Thyroid gland (tissue), 4 donors: ENCODE measurements around the gene ACKR4. TPM values are rescaled to one million over a fixed set of nuclear protein-coding genes. Genes with fewer than 3 reads are reported as not detected.

Experiments
- DNase-seq, 2 donors: peaks; one replicate each; pipeline ENCODE4 v3.0.0-alpha.2; 2019
- H3K27ac ChIP-seq, 3 donors: fragments of 200-600 bp; sonication (generic); 1 replicate in 2 of 3; 2 replicates in 1 of 3; pipeline ENCODE4 v1.5.1; 2016 to 2019; ENCODE audit warnings: mild to moderate bottlenecking in 1 of 3, moderate library complexity in 1 of 3
- H3K27me3 ChIP-seq: fragments of 200-600 bp; sonication (generic); one replicate; pipeline ENCODE4 v1.5.1; 2019
- H3K36me3 ChIP-seq, 2 donors: fragments of 200-600 bp; sonication (generic); one replicate each; pipeline ENCODE4 v1.5.1; 2016 to 2019
- H3K4me1 ChIP-seq, 2 donors: fragments of 200-600 bp; sonication (generic); one replicate each; pipeline ENCODE4 v1.5.1; 2017 to 2019
- H3K4me3 ChIP-seq, 3 donors: fragments of 200-600 bp; sonication (generic); replicated peaks in 1 of 3; 1 replicate in 2 of 3; 2 replicates in 1 of 3; pipeline ENCODE4 v1.5.1; 2016; ENCODE audit warnings: mild to moderate bottlenecking in 1 of 3
- H3K9me3 ChIP-seq: fragments of 200-600 bp; sonication (generic); one replicate; pipeline ENCODE4 v1.5.1; 2017
- CTCF ChIP-seq, 6 experiments: fragments of 200-600 bp in 3 of 6; fragments of 450-650 bp in 3 of 6; sonication (generic) in 3 of 6; IDR thresholded peaks; one replicate each; pipeline ENCODE4 v1.5.1; 2016 to 2019; ENCODE audit warnings: antibody characterized with exemption in 6 of 6, mild to moderate bottlenecking in 2 of 6, inconsistent platforms in 1 of 6, moderate library complexity in 1 of 6
- POLR2A ChIP-seq, 2 donors: fragments of 450-650 bp; IDR thresholded peaks; one replicate each; pipeline ENCODE4 v1.6.1; 2017; ENCODE audit warnings: antibody characterized with exemption in 2 of 2, mild to moderate bottlenecking in 2 of 2, moderate library complexity in 1 of 2
- WGBS, 2 donors: methylation state at CpG; one replicate each; pipeline ENCODE4 v1.1.5; 2017; 5-methylcytosine and 5-hydroxymethylcytosine counted together
- intact Hi-C: fragments of 100-400 bp; cut with DNase I; formaldehyde crosslinking; loops from one replicate; pipeline ENCODE4 v1.15.1; 2023
- total RNA-seq, 4 donors: library from RNA; depleted of rRNA; stranded (reverse); fragments of >200 nt; gene quantifications; one replicate each; pipeline ENCODE4 v1.2.3, GENCODE V29; 2016

The ACKR4 gene
- total RNA-seq, 4 donors from 2014 or later = 1.8 to 4.6 (median 2.1) TPM; not detected in 1

GRCh38 chr3:132641837-132642538 lies 44.9 kb downstream of the ACKR4 start:
- no peaks in the 10 kb centered on the region for H3K4me1 ChIP-seq
- intact Hi-C loops = loop anchor here (5.0 kb wide), 1 partner anchor 105 kb away; no protein-coding TSS in a partner anchor
- TF ChIP-seq POLR2A (IDR thresholded peaks at IDR 0.05) (no peak), CTCF (IDR thresholded peaks at IDR 0.05) (peak; percentile 41 to 81 (median 79))
- H3K36me3 ChIP-seq = peaks cover 5 to 9% of the 10 kb centered on the region in 2 donors
- no peak for DNase-seq
- no peak overlapping the region for H3K27ac ChIP-seq
- H3K27me3 ChIP-seq = no peaks in the 10 kb centered on the region
- no peak overlapping the region for H3K4me3 ChIP-seq
- 63 to 78% methylated on average over 5 of the region's 5 CpGs for WGBS, 2 donors
- H3K9me3 ChIP-seq = no peaks in the 10 kb centered on the region

- Histone ChIP-seq H3K36me3 (peaks cover 5 to 9% of the 10 kb centered on the region in 2 donors), H3K4me1 (no peaks in the 10 kb centered on the region), H3K4me3 (no peak overlapping the region), H3K27ac (no peak overlapping the region), H3K9me3 (no peaks in the 10 kb centered on the region), H3K27me3 (no peaks in the 10 kb centered on the region)
- TF ChIP-seq CTCF (IDR thresholded peaks at IDR 0.05) = peak in 1 of 6 experiments; percentile 3
- no peak for TF ChIP-seq POLR2A (IDR thresholded peaks at IDR 0.05)
- DNase-seq = no peak
- intact Hi-C loops = loop anchor here (5.0 kb wide), 1 partner anchor 105 kb away; no protein-coding TSS in a partner anchor
- 68 to 71% methylated on average over 2 of the region's 2 CpGs for WGBS, 2 donors
Observed at GRCh38 chr3:132642539-132642847, 45.4 kb downstream of the ACKR4 start.

- Histone ChIP-seq H3K27me3 (no peaks in the 10 kb centered on the region), H3K4me3 (no peak overlapping the region), H3K27ac (no peak overlapping the region), H3K4me1 (no peaks in the 10 kb centered on the region), H3K36me3 (peaks cover 5 to 9% of the 10 kb centered on the region in 2 donors), H3K9me3 (no peaks in the 10 kb centered on the region)
- intact Hi-C loops = loop anchor here (5.0 kb wide), 1 partner anchor 106 kb away; no protein-coding TSS in a partner anchor
- no peak for DNase-seq
- 69 to 80% methylated on average over 2 of the region's 2 CpGs for WGBS, 2 donors
- TF ChIP-seq CTCF (IDR thresholded peaks at IDR 0.05) (no peak), POLR2A (IDR thresholded peaks at IDR 0.05) (no peak)
Observed at GRCh38 chr3:132643366-132643765, 46.3 kb downstream of the ACKR4 start.

- no peak for DNase-seq
- Histone ChIP-seq H3K27ac (no peak overlapping the region), H3K4me3 (no peak overlapping the region), H3K36me3 (peaks cover 0 to 9% of the 10 kb centered on the region in 2 donors), H3K27me3 (no peaks in the 10 kb centered on the region), H3K9me3 (no peaks in the 10 kb centered on the region), H3K4me1 (no peaks in the 10 kb centered on the region)
- WGBS, 2 donors = 89 to 96% methylated on average over 1 of the region's 1 CpG
- intact Hi-C loops = no loop called here
- TF ChIP-seq CTCF (IDR thresholded peaks at IDR 0.05) (no peak), POLR2A (IDR thresholded peaks at IDR 0.05) (no peak)
Observed at GRCh38 chr3:132645058-132645457, 48.0 kb downstream of the ACKR4 start.

GRCh38 chr3:132650153-132650552 lies 53.1 kb downstream of the ACKR4 start:
- WGBS, 2 donors = 96 to 100% methylated on average over 1 of the region's 1 CpG
- no peaks in the 10 kb centered on the region for H3K9me3 ChIP-seq
- no peak overlapping the region for H3K4me3 ChIP-seq
- no peak overlapping the region for H3K27ac ChIP-seq
- no peaks in the 10 kb centered on the region for H3K4me1 ChIP-seq
- no peaks in the 10 kb centered on the region for H3K36me3 ChIP-seq
- intact Hi-C loops = no loop called here
- DNase-seq = no peak
- TF ChIP-seq POLR2A (IDR thresholded peaks at IDR 0.05) (no peak), CTCF (IDR thresholded peaks at IDR 0.05) (no peak)
- H3K27me3 ChIP-seq = no peaks in the 10 kb centered on the region
